T-cell (primary cell): Measurements from ENCODE around the gene DMXL2. TPM values are rescaled to one million over a fixed set of nuclear protein-coding genes. Genes with fewer than 3 reads are reported as not detected.

Source experiments
- ATAC-seq, 4 experiments: fragments of 200-7000 bp in 3 of 4; fragments of 150-1000 bp in 1 of 4; cut with Tn5 transposase; replicated peaks in 1 of 4; 1 replicate in 3 of 4; 2 replicates in 1 of 4; pipeline ENCODE4 v1.10.0; 2021; ENCODE audit warnings: moderate library complexity in 3 of 4, mild to moderate bottlenecking in 2 of 4, moderate number of reproducible peaks in 1 of 4
- CTCF ChIA-PET, 2 donors: fragments of 300-600 bp; sonication (Branson Sonifier 250); formaldehyde crosslinking; loops; one replicate each; lab custom pipeline; 2022; ENCODE audit warnings: antibody characterized with exemption in 2 of 2; lab: Charles Lee
- POLR2A ChIA-PET, 2 donors: fragments of 300-600 bp; sonication (Branson Sonifier 250); formaldehyde crosslinking; loops; one replicate each; lab custom pipeline; 2022; ENCODE audit warnings: antibody characterized with exemption in 2 of 2; lab: Charles Lee
- DNase-seq, 35 experiments: peaks; one replicate each; pipeline versions ENCODE4 v3.0.0 to v3.0.0-alpha.2; 2013 to 2023
- H3K27ac ChIP-seq: one replicate; pipeline ENCODE4 v1.5.1; 2013; ENCODE audit warnings: low read length
- H3K27me3 ChIP-seq, 2 experiments: replicated peaks in 1 of 2; 1 replicate in 1 of 2; 2 replicates in 1 of 2; pipeline versions ENCODE4 v1.6.1 to v1.7.0; 2013; ENCODE audit warnings: low read length in 1 of 2, mixed read lengths in 1 of 2; ENCODE audit not compliant: control insufficient read depth in 2 of 2, insufficient read depth in 2 of 2; ENCODE audit errors: extremely low read depth in 1 of 2
- H3K36me3 ChIP-seq, 2 donors: 1 replicate in 1 of 2; 2 replicates in 1 of 2; pipeline versions ENCODE4 v1.6.1 to v1.7.0; 2013; ENCODE audit warnings: low read length in 1 of 2; ENCODE audit not compliant: control insufficient read depth in 2 of 2, insufficient read depth in 1 of 2; ENCODE audit errors: extremely low read depth in 1 of 2
- H3K4me1 ChIP-seq, 2 experiments: 1 replicate in 1 of 2; 2 replicates in 1 of 2; pipeline versions ENCODE4 v1.6.1 to v1.7.0; 2013; ENCODE audit warnings: low read length in 2 of 2, mixed read lengths in 1 of 2; ENCODE audit not compliant: insufficient read depth in 2 of 2, control insufficient read depth in 1 of 2; ENCODE audit errors: extremely low read depth in 1 of 2
- H3K4me3 ChIP-seq, 2 donors: 1 replicate in 1 of 2; 2 replicates in 1 of 2; pipeline versions ENCODE4 v1.5.1 to v1.7.0; 2013; ENCODE audit warnings: mild to moderate bottlenecking in 2 of 2, low read length in 1 of 2, moderate library complexity in 1 of 2; ENCODE audit not compliant: control insufficient read depth in 1 of 2; ENCODE audit errors: extremely low read depth in 1 of 2
- H3K9me3 ChIP-seq: 2 replicates; pipeline ENCODE4 v1.7.0; 2013
- H3K27ac Mint-ChIP-seq, 2 donors: one replicate each; pipeline ENCODE4 v1.8.0; 2020 to 2021; ENCODE audit warnings: mild to moderate bottlenecking in 2 of 2, mixed read lengths in 2 of 2
- H3K27me3 Mint-ChIP-seq, 2 donors: one replicate each; pipeline ENCODE4 v1.8.0; 2021 to 2022; ENCODE audit warnings: mixed read lengths in 2 of 2
- H3K36me3 Mint-ChIP-seq: one replicate; pipeline ENCODE4 v1.8.0; 2021; ENCODE audit warnings: mixed read lengths
- H3K4me1 Mint-ChIP-seq, 3 donors: one replicate each; pipeline ENCODE4 v1.8.0; 2020 to 2022; ENCODE audit warnings: mixed read lengths in 3 of 3, mild to moderate bottlenecking in 1 of 3
- H3K4me3 Mint-ChIP-seq, 3 donors: one replicate each; pipeline ENCODE4 v1.8.0; 2020 to 2022; ENCODE audit warnings: mild to moderate bottlenecking in 3 of 3, mixed read lengths in 3 of 3, moderate library complexity in 3 of 3
- H3K9me3 Mint-ChIP-seq, 3 donors: one replicate each; pipeline ENCODE4 v1.8.0; 2020 to 2022; ENCODE audit warnings: mixed read lengths in 3 of 3
- WGBS: methylation state at CpG from one replicate; pipeline ENCODE4 v1.1.5; 2013; ENCODE audit warnings: missing lambda C conversion rate; ENCODE audit not compliant: insufficient coverage; 5-methylcytosine and 5-hydroxymethylcytosine counted together
- total RNA-seq, 35 experiments: library from RNA in 6 of 35; stranded (reverse) in 6 of 35; fragments of 120-200 nt in 1 of 35; gene quantifications; one replicate each; pipeline versions ENCODE4 v1.2.1 to v1.2.4 and lab custom pipeline; 2013 to 2026

DMXL2 gene
- total RNA-seq, 5 donors from 2014 or later (not counting 1 experiment from before 2014, with no cell fraction given), result 3.2 to 6.1 (median 4.6) TPM

GRCh38 chr15:51494411-51495314, 127.9 kb downstream of the DMXL2 start:
- Histone ChIP-seq H3K36me3 (no peaks in the 10 kb centered on the region), H3K27me3 (no peaks in the 10 kb centered on the region), H3K4me3 (no peak overlapping the region), H3K9me3 (no peaks in the 10 kb centered on the region), H3K4me1 (peaks cover 0 to 2% of the 10 kb centered on the region in 2 experiments), H3K27ac (no peak overlapping the region)
- no peaks in the 10 kb centered on the region for H3K9me3 Mint-ChIP-seq
- ATAC-seq (no peak), DNase-seq (no peak)
- no peak overlapping the region for H3K27ac Mint-ChIP-seq
- no CpG with 5 or more reads among the region's 9 CpGs for WGBS
- H3K4me1 Mint-ChIP-seq, result no peaks in the 10 kb centered on the region
- no peak overlapping the region for H3K4me3 Mint-ChIP-seq
- peaks cover 9% of the 10 kb centered on the region for H3K36me3 Mint-ChIP-seq
- ChIA-PET POLR2A (no interaction called here), CTCF (no interaction called here)
- H3K27me3 Mint-ChIP-seq, result no peaks in the 10 kb centered on the region

- no CpG with 5 or more reads among the region's 2 CpGs for WGBS
- no peak overlapping the region for H3K27ac ChIP-seq
- no peaks in the 10 kb centered on the region for H3K4me1 Mint-ChIP-seq
- H3K4me3 Mint-ChIP-seq, result no peak overlapping the region
- ChIA-PET POLR2A (no interaction called here), CTCF (no interaction called here)
- H3K36me3 Mint-ChIP-seq, result peaks cover 14% of the 10 kb centered on the region
- ATAC-seq (no peak), DNase-seq (no peak)
- no peak overlapping the region for H3K27ac Mint-ChIP-seq
- no peaks in the 10 kb centered on the region for H3K27me3 Mint-ChIP-seq
- no peaks in the 10 kb centered on the region for H3K9me3 ChIP-seq
- no peak overlapping the region for H3K4me3 ChIP-seq
- H3K27me3 ChIP-seq, result no peaks in the 10 kb centered on the region
- peaks cover 0 to 2% of the 10 kb centered on the region in 2 experiments for H3K4me1 ChIP-seq
- H3K36me3 ChIP-seq, result no peaks in the 10 kb centered on the region
- no peaks in the 10 kb centered on the region for H3K9me3 Mint-ChIP-seq
Observed at GRCh38 chr15:51493892-51494291, 128.7 kb downstream of the DMXL2 start.

GRCh38 chr15:51492528-51492927, 130.0 kb downstream of the DMXL2 start:
- H3K9me3 ChIP-seq, result no peaks in the 10 kb centered on the region
- Mint-ChIP-seq H3K27ac (no peak overlapping the region), H3K27me3 (no peaks in the 10 kb centered on the region), H3K9me3 (peaks cover 0 to 3% (median 0%) of the 10 kb centered on the region in 3 donors), H3K4me3 (no peak overlapping the region), H3K4me1 (no peaks in the 10 kb centered on the region), H3K36me3 (peaks cover 22% of the 10 kb centered on the region)
- H3K4me1 ChIP-seq, result peaks cover 0 to 2% of the 10 kb centered on the region in 2 experiments
- H3K27ac ChIP-seq, result no peak overlapping the region
- DNase-seq (no peak), ATAC-seq (no peak)
- no CpG with 5 or more reads among the region's 4 CpGs for WGBS
- no peaks in the 10 kb centered on the region for H3K36me3 ChIP-seq
- no peaks in the 10 kb centered on the region for H3K27me3 ChIP-seq
- CTCF ChIA-PET, result no interaction called here
- H3K4me3 ChIP-seq, result no peak overlapping the region
- POLR2A ChIA-PET, result no interaction called here

GRCh38 chr15:51491941-51492340, 130.6 kb downstream of the DMXL2 start:
- H3K4me1 Mint-ChIP-seq, result no peaks in the 10 kb centered on the region
- no peak for DNase-seq

GRCh38 chr15:51484781-51485180, 137.8 kb downstream of the DMXL2 start:
- peaks cover 14 to 20% (median 16%) of the 10 kb centered on the region in 3 donors for H3K9me3 Mint-ChIP-seq
- DNase-seq (no peak), ATAC-seq (no peak)
- Histone ChIP-seq H3K4me3 (no peak overlapping the region), H3K4me1 (no peaks in the 10 kb centered on the region), H3K9me3 (peaks cover 4% of the 10 kb centered on the region), H3K27ac (no peak overlapping the region), H3K36me3 (no peaks in the 10 kb centered on the region), H3K27me3 (no peaks in the 10 kb centered on the region)
- ChIA-PET CTCF (no interaction called here), POLR2A (no interaction called here)
- H3K4me3 Mint-ChIP-seq, result no peak overlapping the region
- no CpG with 5 or more reads among the region's 1 CpG for WGBS
- no peaks in the 10 kb centered on the region for H3K4me1 Mint-ChIP-seq
- no peak overlapping the region for H3K27ac Mint-ChIP-seq
- H3K36me3 Mint-ChIP-seq, result peaks cover 44% of the 10 kb centered on the region
- H3K27me3 Mint-ChIP-seq, result no peaks in the 10 kb centered on the region

More at GRCh38 chr15:51491941-51492340, 130.6 kb downstream of the DMXL2 start:
- CTCF ChIA-PET, result no interaction called here
- ATAC-seq, result no peak
- H3K36me3 ChIP-seq, result no peaks in the 10 kb centered on the region
- POLR2A ChIA-PET, result no interaction called here
- H3K27me3 ChIP-seq, result no peaks in the 10 kb centered on the region
- no peak overlapping the region for H3K4me3 ChIP-seq
- no peaks in the 10 kb centered on the region for H3K27me3 Mint-ChIP-seq
- H3K9me3 Mint-ChIP-seq, result peaks cover 0 to 3% (median 0%) of the 10 kb centered on the region in 3 donors
- H3K27ac Mint-ChIP-seq, result no peak overlapping the region
- H3K9me3 ChIP-seq, result no peaks in the 10 kb centered on the region
- H3K4me1 ChIP-seq, result peaks cover 0 to 2% of the 10 kb centered on the region in 2 experiments
- peaks cover 22% of the 10 kb centered on the region for H3K36me3 Mint-ChIP-seq
- WGBS, result 90% methylated on average over 2 of the region's 5 CpGs
- no peak overlapping the region for H3K4me3 Mint-ChIP-seq
- no peak overlapping the region for H3K27ac ChIP-seq

GRCh38 chr15:51483985-51484384, 138.6 kb downstream of the DMXL2 start:
- ChIA-PET POLR2A (no interaction called here), CTCF (no interaction called here)
- Mint-ChIP-seq H3K4me1 (no peaks in the 10 kb centered on the region), H3K27ac (no peak overlapping the region), H3K36me3 (peaks cover 40% of the 10 kb centered on the region), H3K27me3 (no peaks in the 10 kb centered on the region), H3K4me3 (no peak overlapping the region), H3K9me3 (peaks cover 14 to 20% (median 16%) of the 10 kb centered on the region in 3 donors)
- ATAC-seq, result no peak
- 100% methylated on average over 2 of the region's 3 CpGs for WGBS
- H3K9me3 ChIP-seq, result peaks cover 4% of the 10 kb centered on the region
- H3K4me1 ChIP-seq, result no peaks in the 10 kb centered on the region
- DNase-seq, result no peak
- no peak overlapping the region for H3K27ac ChIP-seq
- no peak overlapping the region for H3K4me3 ChIP-seq
- H3K36me3 ChIP-seq, result no peaks in the 10 kb centered on the region
- H3K27me3 ChIP-seq, result no peaks in the 10 kb centered on the region
